Measurements from ENCODE around the gene APOLD1.

GRCh38 chr12:12811343-12811742 is 25.9 kb downstream of the APOLD1 start:
- no peak for TF ChIP-seq CTCF (IDR thresholded peaks at IDR 0.05)
- no peak for TF ChIP-seq POLR2A (IDR thresholded peaks at IDR 0.05)
